K562 (cell line): ENCODE measurements around the gene SPATA13.

Source experiments
- CTCF ChIP-seq, 3 experiments: IDR thresholded peaks in 2 of 3; conservative IDR thresholded peaks in 1 of 3; 2 replicates each; pipeline ENCODE4 v1.5.1; 2011 to 2012; ENCODE audit warnings: low read length in 3 of 3, mild to moderate bottlenecking in 3 of 3, control low read depth in 2 of 3, improper control_type of control experiment in 1 of 3, inconsistent platforms in 1 of 3, low read depth in 1 of 3, mixed read lengths in 1 of 3, moderate library complexity in 1 of 3; ENCODE audit not compliant: insufficient read depth in 2 of 3
- DPF2 ChIP-seq: fragments of 450-650 bp; IDR thresholded peaks from 2 replicates; pipeline ENCODE4 v1.6.1; 2016
- EGR1 ChIP-seq: fragments of 450-650 bp; conservative IDR thresholded peaks from 2 replicates; pipeline ENCODE4 v1.6.1; 2017; ENCODE audit warnings: mild to moderate bottlenecking
- YY1 ChIP-seq, 3 experiments: IDR thresholded peaks; 2 replicates each; pipeline ENCODE4 v1.6.1; 2011; ENCODE audit warnings: low read length in 2 of 3, mild to moderate bottlenecking in 2 of 3, moderate library complexity in 2 of 3, borderline replicate concordance in 1 of 3, control low read depth in 1 of 3, low read depth in 1 of 3; ENCODE audit not compliant: insufficient read depth in 3 of 3, insufficient replicate concordance in 2 of 3, control insufficient read depth in 1 of 3, insufficient read length in 1 of 3; ENCODE audit errors: extremely low read depth in 1 of 3
- ZBTB49 ChIP-seq: sonication (generic); formaldehyde crosslinking; IDR thresholded peaks from 2 replicates; pipeline ENCODE4 v1.8.0; 2022; ENCODE audit warnings: missing genetic modification reagents, mild to moderate bottlenecking, borderline replicate concordance

GRCh38 chr13:24122569-24122968 lies 38.0 kb upstream of the SPATA13 start:
- TF ChIP-seq DPF2, result no peak
- no peak for TF ChIP-seq ZBTB49 (CRISPR knock-in tag)
- no peak for TF ChIP-seq YY1 (IDR thresholded peaks at IDR 0.05; ENCODE audit: borderline replicate concordance in 1 of 3, control insufficient read depth in 1 of 3, extremely low read depth in 1 of 3, insufficient read depth in 3 of 3, insufficient read length in 1 of 3, insufficient replicate concordance in 2 of 3, low read depth in 1 of 3, low read length in 2 of 3)
- TF ChIP-seq EGR1, result no peak
- no peak for TF ChIP-seq CTCF (IDR thresholded peaks at IDR 0.05 in 2 of 3, conservative IDR thresholded peaks at IDR 0.05 in 1 of 3; ENCODE audit: insufficient read depth in 2 of 3, low read depth in 1 of 3, low read length in 3 of 3)
